ENCODE measurements around the gene DSCAML1.

The DSCAML1 gene

GRCh38 chr11:117557361-117557760 lies 239.7 kb downstream of the DSCAML1 start:
- TF ChIP-seq, protein P1, sequence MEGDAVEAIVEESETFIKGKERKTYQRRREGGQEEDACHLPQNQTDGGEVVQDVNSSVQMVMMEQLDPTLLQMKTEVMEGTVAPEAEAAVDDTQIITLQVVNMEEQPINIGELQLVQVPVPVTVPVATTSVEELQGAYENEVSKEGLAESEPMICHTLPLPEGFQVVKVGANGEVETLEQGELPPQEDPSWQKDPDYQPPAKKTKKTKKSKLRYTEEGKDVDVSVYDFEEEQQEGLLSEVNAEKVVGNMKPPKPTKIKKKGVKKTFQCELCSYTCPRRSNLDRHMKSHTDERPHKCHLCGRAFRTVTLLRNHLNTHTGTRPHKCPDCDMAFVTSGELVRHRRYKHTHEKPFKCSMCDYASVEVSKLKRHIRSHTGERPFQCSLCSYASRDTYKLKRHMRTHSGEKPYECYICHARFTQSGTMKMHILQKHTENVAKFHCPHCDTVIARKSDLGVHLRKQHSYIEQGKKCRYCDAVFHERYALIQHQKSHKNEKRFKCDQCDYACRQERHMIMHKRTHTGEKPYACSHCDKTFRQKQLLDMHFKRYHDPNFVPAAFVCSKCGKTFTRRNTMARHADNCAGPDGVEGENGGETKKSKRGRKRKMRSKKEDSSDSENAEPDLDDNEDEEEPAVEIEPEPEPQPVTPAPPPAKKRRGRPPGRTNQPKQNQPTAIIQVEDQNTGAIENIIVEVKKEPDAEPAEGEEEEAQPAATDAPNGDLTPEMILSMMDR (IDR thresholded peaks at IDR 0.05; ENCODE audit: low read depth, low read length): no peak
- no peak for DNase-seq (ENCODE audit: extremely low read depth, low read depth)

DNA sequence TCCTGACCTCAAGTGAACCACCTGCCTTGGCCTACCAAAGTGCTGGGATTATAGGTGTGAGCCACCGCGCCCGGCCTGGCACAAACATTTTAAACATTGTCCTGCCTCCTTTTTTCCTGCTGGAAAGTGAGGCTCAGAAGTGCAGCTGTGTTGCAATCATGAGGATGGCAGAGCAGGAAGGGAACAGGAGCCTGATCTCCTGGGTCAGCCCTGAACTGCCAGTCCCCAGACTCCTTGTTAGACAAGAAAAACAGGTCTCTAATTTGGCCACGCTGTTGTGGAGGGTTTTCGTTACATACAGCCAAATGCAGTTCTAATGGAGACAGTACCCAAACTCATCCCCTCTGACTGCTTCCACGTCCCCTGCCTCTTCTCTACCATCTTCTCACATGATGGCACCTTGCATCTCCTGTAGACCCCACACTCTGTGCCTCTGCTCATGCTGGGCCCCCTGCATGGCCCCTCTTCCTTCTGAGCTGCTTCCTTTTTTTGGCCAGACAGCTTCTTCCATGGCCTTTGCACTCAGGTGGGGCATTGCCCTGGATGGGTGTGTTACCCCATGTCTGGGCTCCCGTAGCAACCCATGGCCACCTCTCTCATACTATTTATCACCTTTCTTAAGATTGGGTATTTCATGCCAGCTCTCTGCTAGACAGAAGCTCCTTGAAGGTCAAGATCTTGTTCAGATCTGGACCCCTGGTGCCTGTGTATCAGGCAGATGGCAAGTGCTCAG lies 242.2 kb downstream of the DSCAML1 start:
- no peak for DNase-seq (ENCODE audit: extremely low read depth, low read depth)
- TF ChIP-seq, protein P1 (IDR thresholded peaks at IDR 0.05; ENCODE audit: low read depth, low read length): no peak

DNA sequence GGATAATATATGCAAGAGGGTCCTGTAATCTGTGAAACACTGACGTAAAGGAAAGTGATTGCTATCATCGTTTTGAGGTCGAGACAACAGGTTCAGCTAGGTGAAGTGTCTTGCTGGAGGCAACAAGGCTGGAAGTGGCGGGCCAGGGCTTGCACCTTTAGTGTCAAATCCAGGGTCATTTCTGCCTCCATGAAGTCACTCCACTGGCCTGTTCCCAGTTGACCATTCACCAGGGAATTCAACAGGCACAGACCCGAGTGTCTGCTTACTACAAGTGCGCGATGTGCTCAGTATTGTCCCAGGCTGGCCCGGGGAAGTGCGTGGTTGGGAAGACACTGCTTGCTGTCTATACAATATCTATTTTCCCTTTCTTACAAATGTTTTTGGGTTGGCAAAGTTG lies 244.4 kb downstream of the DSCAML1 start:
- TF ChIP-seq, protein P1 (IDR thresholded peaks at IDR 0.05; ENCODE audit: low read depth, low read length): no peak
- no peak for DNase-seq (ENCODE audit: extremely low read depth, low read depth)

GRCh38 chr11:117551761-117552343 lies 245.2 kb downstream of the DSCAML1 start:
- DNase-seq (ENCODE audit: extremely low read depth, low read depth): no peak
- TF ChIP-seq, protein P1 (IDR thresholded peaks at IDR 0.05; ENCODE audit: low read depth, low read length): no peak

DNA sequence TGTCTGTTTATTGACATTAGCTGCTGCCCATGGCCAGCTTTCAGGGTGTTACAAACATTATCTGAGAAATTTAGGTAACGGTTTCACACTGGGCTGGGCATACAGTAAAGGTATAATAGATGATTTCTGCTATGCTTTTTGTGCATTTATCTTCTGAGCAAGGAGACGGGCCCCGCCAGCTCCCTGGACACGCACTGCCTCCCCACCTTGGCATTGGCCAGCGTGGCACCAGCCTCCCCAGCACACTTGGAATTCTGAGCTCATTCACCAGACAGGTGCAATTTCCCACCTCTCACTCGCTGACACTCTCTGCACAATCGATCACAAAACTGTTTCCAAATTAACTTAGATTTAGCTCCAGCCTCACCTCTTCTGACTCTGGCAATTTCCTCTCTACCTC lies 246.6 kb downstream of the DSCAML1 start:
- TF ChIP-seq, protein P1 (IDR thresholded peaks at IDR 0.05; ENCODE audit: low read depth, low read length): no peak
- DNase-seq (ENCODE audit: extremely low read depth, low read depth): no peak

- TF ChIP-seq, protein P1 (IDR thresholded peaks at IDR 0.05; ENCODE audit: low read depth, low read length): no peak
- no peak for DNase-seq (ENCODE audit: extremely low read depth, low read depth)
Observed at GRCh38 chr11:117549417-117549816, 247.6 kb downstream of the DSCAML1 start.

- TF ChIP-seq, protein P1 (IDR thresholded peaks at IDR 0.05; ENCODE audit: low read depth, low read length): no peak
- no peak for DNase-seq (ENCODE audit: extremely low read depth, low read depth)
Observed at GRCh38 chr11:117548876-117549275, 248.1 kb downstream of the DSCAML1 start.
